ENCODE data around the gene ARL15.

- TF ChIP-seq, protein P1, sequence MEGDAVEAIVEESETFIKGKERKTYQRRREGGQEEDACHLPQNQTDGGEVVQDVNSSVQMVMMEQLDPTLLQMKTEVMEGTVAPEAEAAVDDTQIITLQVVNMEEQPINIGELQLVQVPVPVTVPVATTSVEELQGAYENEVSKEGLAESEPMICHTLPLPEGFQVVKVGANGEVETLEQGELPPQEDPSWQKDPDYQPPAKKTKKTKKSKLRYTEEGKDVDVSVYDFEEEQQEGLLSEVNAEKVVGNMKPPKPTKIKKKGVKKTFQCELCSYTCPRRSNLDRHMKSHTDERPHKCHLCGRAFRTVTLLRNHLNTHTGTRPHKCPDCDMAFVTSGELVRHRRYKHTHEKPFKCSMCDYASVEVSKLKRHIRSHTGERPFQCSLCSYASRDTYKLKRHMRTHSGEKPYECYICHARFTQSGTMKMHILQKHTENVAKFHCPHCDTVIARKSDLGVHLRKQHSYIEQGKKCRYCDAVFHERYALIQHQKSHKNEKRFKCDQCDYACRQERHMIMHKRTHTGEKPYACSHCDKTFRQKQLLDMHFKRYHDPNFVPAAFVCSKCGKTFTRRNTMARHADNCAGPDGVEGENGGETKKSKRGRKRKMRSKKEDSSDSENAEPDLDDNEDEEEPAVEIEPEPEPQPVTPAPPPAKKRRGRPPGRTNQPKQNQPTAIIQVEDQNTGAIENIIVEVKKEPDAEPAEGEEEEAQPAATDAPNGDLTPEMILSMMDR (IDR thresholded peaks at IDR 0.05): no peak
- no peak for TF ChIP-seq EP300 (IDR thresholded peaks at IDR 0.05)
- no peak for TF ChIP-seq POLR2A (IDR thresholded peaks at IDR 0.05)
Measured at GRCh38 chr5:53997736-53998627, 312.4 kb downstream of the ARL15 start.
